Activated CD4-positive, alpha-beta T cell treated with anti-CD3 and anti-CD28 coated beads, Interleukin-2, amount 50 U/mL, for 48 hours (primary cell): ENCODE data around the gene AATK.
A peak's percentile ranks its signal among the peaks of the same experiment; 100 is the strongest.

Source experiments
- DNase-seq, 2 experiments: peaks; one replicate each; pipeline ENCODE4 v3.0.0-alpha.2; 2020

The AATK gene

GRCh38 chr17:81126281-81127132 is 39.5 kb downstream of the AATK start:
- DNase-seq = no peak

GRCh38 chr17:81125573-81126081 is 40.4 kb downstream of the AATK start:
- DNase-seq = no peak

DNA sequence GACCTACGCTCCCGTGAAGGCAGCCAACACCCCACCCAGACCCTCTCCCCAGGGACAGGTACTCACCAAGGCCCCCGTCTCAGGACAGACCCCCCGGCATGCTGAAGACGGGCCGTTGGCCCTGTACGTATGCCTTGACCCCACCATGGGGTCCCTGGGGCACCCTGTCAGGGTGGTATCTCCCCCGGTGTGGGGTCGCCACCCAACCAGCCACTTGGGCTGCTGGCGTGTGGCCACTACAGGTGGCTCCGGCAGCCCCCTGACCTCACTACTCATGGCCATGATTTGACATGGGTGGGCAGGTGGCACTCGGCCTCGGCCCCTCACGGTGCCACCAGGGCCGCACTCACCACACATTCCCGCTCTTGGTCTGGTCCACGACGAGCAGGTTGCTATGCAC is 41.6 kb downstream of the AATK start:
- no peak for DNase-seq

DNA sequence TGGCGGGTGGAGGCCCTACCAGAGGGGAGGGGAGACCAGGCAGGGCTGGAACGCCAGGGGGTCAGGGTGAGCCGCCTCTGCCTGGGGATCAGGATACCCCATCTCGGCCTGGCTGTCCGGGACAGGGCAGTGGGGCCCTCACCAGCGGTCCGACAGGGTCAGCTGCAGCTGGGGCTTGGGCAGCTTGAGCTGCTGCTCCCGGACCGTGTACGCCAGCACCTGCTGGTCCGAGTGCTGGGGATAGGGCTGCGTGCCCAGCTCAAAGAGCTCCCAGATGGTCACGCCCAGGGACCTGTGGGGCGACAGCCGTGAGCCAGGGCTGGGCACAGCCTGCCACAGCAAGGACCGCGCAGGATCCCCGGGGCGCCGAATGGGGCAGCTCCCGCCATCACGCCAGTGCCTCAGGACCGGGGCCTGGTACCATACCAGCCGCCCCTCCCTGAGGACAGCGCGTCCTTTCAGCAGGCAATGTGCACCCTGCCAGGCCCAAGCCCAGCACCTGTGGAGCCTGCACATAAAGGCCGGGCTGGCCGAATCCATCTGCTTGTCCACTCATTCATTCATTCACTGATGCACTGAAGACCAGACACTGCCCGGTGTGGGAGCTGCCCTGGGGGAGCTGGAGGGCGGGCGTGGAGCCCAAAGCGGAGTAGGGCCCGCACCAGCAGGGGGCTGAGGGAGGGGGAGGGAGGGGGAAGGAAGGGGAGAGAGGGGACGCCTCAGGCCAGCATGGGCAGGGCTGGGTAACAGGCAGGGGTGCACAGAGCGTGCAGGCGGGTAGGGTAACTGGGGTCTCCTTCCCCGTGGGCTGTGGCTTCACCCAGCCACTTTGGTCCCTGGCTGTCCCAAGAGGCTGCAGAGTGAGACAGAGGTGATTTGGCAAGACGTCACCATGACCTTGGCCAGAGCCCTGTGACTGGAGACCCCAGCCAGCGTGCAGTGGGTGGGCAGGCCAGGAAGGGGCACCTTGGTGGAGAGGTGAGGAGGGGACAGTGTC is 42.7 kb downstream of the AATK start:
- no peak for DNase-seq

- no peak for DNase-seq
Observed at GRCh38 chr17:81121841-81122733, 43.9 kb downstream of the AATK start.

- no peak for DNase-seq
Observed at GRCh38 chr17:81120695-81121621, 45.1 kb downstream of the AATK start.

GRCh38 chr17:81120149-81120484 is 45.9 kb downstream of the AATK start:
- DNase-seq = no peak

- DNase-seq = peak; percentile 86 to 89
Observed at GRCh38 chr17:81119223-81120148, 46.5 kb downstream of the AATK start.

DNA sequence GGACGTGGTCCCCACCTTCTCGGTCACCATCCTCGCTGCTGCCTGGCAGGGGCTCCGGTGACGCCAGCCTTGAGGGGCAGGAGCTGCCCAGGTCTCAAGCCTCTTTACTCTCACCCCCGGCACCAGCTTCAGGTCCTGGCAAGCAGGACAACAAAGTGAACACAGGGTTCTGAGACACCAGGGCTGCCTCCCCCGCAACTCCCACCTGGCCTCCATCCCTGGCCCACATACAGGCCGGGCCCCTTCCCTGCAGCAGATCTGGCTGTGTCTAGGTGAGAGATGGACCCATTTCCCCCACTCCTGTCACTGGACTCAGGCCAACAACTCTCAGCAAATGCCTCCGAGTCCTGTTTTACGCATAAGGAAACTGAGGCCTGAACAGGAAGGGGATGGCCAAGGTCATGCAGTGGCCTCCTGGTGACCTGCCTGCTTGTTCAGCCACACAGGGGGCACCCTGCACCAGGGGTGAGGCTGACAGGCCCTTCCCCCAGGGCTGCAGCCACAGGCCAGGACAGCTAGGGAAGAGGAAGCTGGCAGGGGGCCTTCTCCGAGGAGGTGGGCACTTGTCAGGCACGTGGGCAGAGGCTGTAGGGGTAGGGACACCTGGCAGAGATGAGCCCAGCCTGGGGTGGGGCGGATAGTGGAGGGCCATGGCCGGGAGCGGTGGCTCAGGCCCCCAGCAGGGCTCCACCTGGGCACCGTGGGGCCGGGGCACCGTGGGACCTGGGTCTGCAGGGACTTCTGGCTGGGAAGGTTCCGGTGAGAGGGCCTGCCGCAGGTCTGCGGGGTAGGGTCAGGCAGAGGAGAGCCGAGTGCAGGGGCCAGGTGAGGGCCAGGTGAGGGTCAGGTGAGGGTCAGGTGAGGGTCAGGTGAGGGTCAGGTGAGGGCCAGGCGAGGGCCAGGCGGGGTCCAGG is 47.5 kb downstream of the AATK start:
- no peak for DNase-seq

GRCh38 chr17:81117672-81118198 is 48.3 kb downstream of the AATK start:
- no peak for DNase-seq

DNA sequence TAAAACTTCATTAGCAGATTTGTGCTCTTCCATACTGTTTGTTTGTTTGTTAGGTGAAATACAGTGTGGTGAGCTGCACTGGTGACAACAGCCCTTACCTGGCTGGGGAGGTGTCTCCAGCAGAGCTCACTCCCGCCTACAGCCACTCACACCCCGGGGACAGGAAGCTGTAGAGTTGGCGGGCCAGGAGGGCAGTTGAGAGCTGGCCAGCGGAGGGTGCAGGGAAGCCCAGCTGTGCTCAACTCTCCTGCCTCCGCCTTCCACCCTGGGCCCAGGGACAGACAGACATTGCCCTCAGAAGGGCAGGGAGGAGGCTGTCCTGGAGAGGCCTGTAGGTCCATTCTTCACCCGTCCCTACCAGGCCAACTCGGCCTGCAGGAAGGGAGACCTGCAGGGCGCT is 49.3 kb downstream of the AATK start:
- DNase-seq = no peak

- DNase-seq = no peak
Observed at GRCh38 chr17:81115749-81116464, 50.1 kb downstream of the AATK start.

DNA sequence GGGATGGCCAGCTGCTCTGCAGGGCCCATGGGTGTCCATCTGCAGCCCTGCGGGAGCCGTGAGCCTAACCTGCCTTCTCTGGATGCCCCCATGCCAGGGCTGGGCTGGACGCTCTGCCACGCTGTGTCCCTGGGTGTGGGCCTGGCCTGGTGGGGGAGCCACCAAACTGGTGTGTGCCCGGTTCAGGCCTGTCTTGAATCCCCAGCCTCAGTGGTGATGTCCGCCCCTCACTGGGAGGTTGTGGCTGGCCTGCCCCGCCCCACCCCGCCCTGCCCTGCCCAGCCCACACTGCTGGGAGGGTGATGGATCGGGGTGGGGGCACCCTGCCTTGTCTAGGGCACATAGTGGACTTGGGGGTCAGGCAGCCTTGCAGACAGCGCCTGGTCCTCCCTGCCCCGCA is 50.8 kb downstream of the AATK start:
- no peak for DNase-seq

- DNase-seq = no peak
Observed at GRCh38 chr17:81114351-81115093, 51.5 kb downstream of the AATK start.

GRCh38 chr17:81113158-81113724 is 52.8 kb downstream of the AATK start:
- DNase-seq = no peak

DNA sequence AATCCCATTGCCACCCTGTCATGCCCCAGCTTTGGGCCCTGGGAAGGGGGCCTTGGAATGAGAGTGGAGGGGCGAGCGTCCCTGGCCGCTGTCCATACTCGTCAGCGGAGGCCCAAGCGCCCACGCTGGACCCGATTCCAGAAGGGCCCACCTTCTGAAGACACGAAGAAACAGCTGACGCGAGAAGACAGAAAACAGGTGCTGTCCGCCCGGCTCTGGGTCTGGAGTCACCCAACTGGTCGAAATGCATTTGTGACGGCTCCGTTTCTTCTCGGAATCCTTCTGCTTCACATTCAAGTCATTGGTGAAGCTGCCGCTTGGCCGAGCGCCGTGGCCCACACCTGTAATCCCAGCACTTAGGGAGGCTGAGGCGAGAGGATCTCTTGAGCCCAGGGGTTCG is 53.6 kb downstream of the AATK start:
- no peak for DNase-seq

DNA sequence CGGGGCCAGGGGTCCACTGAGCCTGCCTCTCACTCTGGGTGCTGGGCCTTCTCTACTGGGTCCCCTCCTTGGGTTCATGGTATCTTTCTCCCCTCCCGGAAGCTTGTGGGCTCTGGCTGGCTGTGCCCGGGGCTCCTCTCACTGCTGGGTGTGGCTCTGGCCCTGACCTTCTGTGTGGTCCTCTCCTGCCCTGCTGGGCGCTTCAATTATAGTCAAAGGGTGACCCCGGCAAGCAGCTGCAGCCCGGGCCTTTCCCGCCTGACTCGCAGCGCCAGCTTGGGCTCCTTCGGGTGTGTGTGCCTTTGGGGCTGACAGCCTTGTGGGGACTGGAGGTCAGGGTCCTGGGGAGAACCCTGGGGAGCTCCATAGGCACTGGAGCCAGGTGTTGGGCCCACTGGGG is 55.0 kb downstream of the AATK start:
- no peak for DNase-seq
